GM18502 (cell line): Measurements from ENCODE around the gene ICOSLG.
"Not testable (repeated sequence)": the region's sequence is repeated elsewhere in the genome, so short reads cannot be mapped to it uniquely, and the experiment has no call there.

Experiments used
- ATAC-seq: cut with Tn5 transposase; IDR thresholded peaks from one replicate; pipeline ENCODE4 v1.9.1; 2021; ENCODE audit warnings: mild to moderate bottlenecking; ENCODE audit not compliant: unreplicated experiment, poor library complexity

Gene ICOSLG

GRCh38 chr21:44228109-44228508 is 12.6 kb downstream of the ICOSLG start:
- not testable (repeated sequence) for ATAC-seq

DNA sequence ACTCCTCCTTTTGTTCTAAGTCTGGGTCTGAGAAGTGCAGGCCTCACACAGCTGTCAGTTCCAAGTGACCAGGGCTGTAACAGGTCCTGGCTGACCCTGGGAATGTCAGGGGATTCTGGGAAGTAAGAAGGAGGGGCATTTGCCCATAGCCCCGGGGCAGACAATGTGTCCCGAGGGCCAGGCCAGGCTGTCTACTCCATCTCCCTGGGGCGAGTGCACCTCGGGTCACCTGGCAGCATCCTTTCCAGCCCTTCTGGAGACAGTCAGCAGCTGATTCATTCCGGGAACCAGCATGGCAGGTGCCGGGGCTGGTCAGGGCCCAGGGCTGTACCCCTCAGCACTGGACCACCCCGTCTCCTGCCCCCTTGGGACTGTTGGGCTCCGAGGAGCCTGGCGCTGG is 13.1 kb downstream of the ICOSLG start:
- not testable (repeated sequence) for ATAC-seq

- not testable (repeated sequence) for ATAC-seq
Measured at GRCh38 chr21:44225605-44226004, 15.1 kb downstream of the ICOSLG start.

GRCh38 chr21:44223334-44223733 is 17.4 kb downstream of the ICOSLG start:
- not testable (repeated sequence) for ATAC-seq

GRCh38 chr21:44220674-44221073 is 20.1 kb downstream of the ICOSLG start:
- not testable (repeated sequence) for ATAC-seq

- not testable (repeated sequence) for ATAC-seq
Measured at GRCh38 chr21:44218461-44218860, 22.3 kb downstream of the ICOSLG start.

DNA sequence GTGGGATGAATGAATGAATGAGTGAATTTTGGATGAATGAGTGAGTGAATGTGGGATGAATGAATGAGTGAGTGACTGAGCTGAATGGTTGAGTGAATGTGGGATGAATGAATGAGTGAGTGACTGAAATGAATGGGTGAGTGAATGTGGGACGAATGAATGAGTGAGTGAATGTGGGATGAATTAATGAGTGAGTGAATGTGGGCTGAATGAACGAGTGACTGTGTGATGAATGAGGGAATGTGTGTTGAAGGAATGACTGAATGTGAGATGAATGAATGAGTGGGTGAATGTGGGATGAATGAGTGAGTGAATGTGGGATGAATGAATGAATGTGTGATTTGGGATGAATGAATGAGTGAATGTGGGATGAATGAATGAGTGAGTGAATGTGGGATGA is 28.8 kb downstream of the ICOSLG start:
- ATAC-seq: not testable (repeated sequence)

DNA sequence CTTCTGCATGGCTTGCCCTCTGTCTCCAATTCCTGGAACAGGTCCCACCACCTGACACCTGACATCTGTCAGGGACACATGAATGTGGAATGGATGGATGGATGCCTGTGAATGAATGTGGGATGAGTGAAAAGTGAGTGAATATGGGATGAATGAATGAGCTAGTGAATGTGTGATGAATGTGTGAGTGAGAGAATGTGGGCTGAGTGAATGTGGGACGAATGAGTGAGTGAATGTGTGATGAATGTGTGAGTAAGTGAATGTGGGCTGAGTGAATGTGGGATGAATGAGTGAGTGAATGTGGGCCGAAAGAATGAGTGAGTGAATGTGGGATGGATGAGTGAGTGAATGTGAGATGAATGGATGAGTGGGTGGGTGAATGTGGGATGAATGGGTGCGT is 29.2 kb downstream of the ICOSLG start:
- ATAC-seq: not testable (repeated sequence)

DNA sequence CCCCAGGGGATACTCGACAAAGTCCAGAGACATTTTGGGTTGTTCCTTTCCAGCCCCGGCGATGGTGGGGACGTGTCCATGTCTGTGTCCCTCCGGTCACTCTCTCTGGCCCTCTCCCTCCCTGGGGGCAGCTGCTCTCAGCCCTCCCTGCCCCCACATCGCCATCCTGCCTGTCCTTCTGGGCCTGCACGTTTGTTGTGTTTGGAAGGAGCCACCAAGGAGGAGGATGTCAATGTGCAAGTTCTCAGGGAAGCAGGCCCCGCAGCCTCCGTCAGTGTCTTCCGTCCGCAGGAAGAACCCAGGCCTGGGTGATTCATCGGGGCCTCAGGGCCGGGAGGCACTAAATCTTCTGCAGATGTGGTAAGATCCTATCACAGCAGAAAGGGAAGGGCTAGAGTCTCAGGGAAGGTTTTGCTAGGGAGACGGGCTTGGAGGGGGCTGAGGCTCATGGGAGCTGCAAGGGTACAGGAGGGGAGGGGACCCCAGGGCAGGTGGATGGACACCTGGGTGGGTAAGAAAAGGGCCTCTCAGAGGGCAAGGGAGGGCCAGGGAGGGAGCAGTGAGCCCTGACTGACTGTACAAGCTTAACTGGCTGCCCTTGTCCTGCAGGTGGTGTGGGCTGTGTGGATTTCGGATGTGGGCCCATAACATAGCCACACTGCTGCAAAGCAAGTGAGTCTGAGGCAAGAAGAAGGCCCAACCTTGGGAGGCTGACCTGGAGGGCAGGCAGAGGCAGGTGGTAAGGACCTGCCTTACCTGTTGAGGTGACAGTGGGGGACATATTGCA is 32.7 kb downstream of the ICOSLG start:
- ATAC-seq: not testable (repeated sequence)

DNA sequence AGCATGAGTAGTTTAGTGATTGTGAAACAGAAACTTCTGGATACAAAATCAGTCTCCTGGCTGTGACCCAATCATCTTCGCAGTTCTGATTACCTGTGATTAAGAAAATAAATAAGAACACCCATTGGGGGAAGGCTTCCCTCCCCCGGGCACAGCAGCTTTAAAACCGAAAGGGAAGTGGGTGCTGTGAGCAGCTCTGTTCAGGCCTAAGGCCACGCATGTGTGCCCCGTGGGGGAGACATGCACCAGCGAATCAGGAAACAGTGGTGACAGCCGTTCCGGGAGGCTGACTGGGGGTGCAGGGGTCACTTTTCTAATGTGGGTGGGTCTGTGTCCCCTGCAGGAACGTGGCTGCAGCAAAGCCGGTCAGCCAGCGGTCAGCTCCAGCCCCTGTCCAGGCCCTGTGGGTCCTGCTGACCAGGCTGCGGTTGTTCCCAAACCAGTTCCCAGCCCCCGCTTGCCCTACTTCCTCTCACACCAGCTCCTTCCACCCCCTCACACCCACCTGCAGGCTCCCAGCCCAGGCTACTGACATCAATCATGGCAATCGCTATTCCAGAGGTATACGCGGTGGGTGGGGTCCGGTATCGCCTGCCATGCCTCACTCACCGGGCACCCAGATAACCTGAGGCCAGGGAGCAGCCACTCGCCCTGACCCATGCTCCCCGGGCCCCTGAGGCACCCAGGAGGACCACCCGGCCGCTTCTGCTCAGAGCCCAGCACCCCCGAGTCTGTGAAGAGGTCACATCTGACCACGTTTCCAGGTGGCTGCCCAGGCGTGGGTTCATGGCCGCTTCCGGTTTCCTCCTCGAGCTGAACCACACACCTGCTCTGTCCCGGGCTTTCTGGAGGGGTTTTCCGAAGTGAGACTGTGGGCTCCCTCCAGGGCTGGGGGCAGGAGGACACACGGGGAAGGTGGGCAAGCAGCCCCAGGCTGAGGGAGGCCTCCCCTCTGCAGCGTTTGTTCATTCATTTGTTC is 33.8 kb downstream of the ICOSLG start:
- peak; percentile 70 for ATAC-seq

GRCh38 chr21:44206187-44206586 is 34.6 kb downstream of the ICOSLG start:
- ATAC-seq: peak; percentile 13

DNA sequence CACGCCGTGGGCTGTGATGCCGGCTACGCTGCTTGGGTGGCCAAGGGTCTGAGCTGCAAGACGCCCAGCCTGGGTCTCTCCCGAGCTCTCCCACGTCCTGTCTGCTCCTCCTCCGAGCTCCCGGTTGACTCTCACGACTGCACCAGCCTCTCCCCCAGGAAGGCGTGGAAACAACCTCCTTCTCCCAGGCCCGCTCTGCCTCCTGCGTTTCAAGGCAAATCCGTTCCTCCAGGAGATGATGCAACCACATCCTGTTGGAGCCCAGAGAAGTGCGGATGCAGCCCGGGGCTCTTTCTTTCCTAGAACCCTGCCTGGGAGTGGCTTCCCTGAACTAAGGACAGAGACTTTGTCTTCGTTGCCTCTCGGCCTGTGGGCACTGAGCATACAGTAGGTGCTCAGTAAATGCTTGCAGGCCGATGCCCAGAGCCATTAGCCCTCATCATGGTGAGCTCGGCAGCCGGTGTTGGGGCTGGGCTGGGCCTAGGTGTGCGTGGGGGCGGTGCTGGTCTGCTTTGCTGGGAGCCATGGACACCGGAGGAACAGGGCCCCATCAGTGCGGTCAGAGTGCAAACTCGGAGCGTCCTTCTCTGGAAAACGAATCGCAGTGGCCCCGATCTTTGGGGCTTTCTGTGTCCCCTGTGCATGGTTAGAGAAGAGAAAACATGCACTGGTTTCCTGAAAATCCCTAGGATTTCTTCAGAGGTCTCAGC is 38.0 kb downstream of the ICOSLG start:
- not testable (repeated sequence) for ATAC-seq

GRCh38 chr21:44199997-44200396 is 40.7 kb downstream of the ICOSLG start:
- not testable (repeated sequence) for ATAC-seq

GRCh38 chr21:44199448-44199847 is 41.3 kb downstream of the ICOSLG start:
- ATAC-seq: no peak

DNA sequence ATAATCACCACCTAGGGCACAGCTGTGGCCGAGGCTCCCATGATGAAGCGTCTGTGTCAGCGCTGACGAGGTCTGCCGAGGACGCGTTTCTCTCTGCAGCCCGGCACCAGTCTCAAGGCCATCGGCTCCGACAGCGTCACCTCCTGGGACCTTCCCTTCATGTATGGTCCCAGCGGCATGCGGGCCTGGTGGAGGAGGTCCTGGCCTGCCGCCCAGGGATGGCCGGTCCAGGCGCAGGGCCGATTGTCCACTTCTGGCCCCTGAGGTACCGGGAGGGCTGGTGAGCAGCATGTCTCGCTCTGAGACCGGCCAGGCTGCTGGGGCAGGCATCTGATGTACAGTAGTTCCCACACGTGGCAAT is 43.6 kb downstream of the ICOSLG start:
- ATAC-seq: not testable (repeated sequence)

GRCh38 chr21:44196212-44197155 is 44.3 kb downstream of the ICOSLG start:
- ATAC-seq: not testable (repeated sequence)

- ATAC-seq: not testable (repeated sequence)
Measured at GRCh38 chr21:44194888-44195287, 45.9 kb downstream of the ICOSLG start.

- ATAC-seq: not testable (repeated sequence)
Measured at GRCh38 chr21:44194451-44194850, 46.3 kb downstream of the ICOSLG start.

GRCh38 chr21:44193108-44193507 is 47.6 kb downstream of the ICOSLG start:
- ATAC-seq: not testable (repeated sequence)
